ENCODE measurements around the gene FNDC3B. TPM values are rescaled to one million over a fixed set of nuclear protein-coding genes. Genes with fewer than 3 reads are reported as not detected.
"Not testable (repeated sequence)": the region's sequence is repeated elsewhere in the genome, so short reads cannot be mapped to it uniquely, and the experiment has no call there.

The FNDC3B gene
- total and polyA plus RNA-seq, 10 donors: 3.1 to 149 (median 103) TPM

DNA sequence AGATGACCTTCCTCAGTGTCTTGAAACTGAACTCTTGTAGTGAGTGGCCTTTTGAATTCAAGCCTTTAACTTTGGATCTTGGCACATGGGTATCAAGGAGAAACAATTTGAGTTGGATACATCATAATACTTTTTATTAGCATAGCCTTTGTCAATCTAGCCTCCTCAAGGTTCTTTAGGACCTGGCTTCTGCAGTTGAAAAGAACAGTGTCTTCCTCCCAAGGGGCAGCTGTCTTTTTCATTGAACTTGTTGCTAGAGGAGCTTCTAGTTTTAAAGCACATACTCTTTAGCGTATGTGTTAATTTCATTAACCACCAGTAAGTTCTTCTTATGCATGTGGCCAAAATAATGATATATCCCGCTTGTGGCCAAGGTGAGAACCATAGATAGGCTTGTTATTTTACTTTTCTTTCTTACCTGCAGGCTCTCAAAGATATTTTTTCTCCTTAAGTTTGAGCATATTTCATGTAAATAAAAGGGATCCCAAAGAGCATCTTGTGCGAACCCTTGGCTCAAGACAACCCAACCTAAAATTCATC is 325.7 kb downstream of the FNDC3B start:
- intact Hi-C loops (cut with DNase I; ENCODE audit: low total_unique reads): no loop called here
- Histone ChIP-seq H3K4me3 (no peak overlapping the region), H3K27me3 (replicated peaks in 1 of 7) (no peaks in the 10 kb centered on the region), H3K36me3 (peaks cover 0 to 89% (median 11%) of the 10 kb centered on the region in 6 donors), H3K27ac (no peak overlapping the region), H3K9me3 (peaks cover 0 to 5% (median 0%) of the 10 kb centered on the region in 8 donors), H3K4me1 (no peaks in the 10 kb centered on the region)
- no peak for DNase-seq
- 93 to 99% (median 98%) methylated on average over 3 of the region's 3 CpGs for WGBS, 5 donors
- TF ChIP-seq POLR2A (IDR thresholded peaks at IDR 0.05): no peak
- TF ChIP-seq, protein P1, sequence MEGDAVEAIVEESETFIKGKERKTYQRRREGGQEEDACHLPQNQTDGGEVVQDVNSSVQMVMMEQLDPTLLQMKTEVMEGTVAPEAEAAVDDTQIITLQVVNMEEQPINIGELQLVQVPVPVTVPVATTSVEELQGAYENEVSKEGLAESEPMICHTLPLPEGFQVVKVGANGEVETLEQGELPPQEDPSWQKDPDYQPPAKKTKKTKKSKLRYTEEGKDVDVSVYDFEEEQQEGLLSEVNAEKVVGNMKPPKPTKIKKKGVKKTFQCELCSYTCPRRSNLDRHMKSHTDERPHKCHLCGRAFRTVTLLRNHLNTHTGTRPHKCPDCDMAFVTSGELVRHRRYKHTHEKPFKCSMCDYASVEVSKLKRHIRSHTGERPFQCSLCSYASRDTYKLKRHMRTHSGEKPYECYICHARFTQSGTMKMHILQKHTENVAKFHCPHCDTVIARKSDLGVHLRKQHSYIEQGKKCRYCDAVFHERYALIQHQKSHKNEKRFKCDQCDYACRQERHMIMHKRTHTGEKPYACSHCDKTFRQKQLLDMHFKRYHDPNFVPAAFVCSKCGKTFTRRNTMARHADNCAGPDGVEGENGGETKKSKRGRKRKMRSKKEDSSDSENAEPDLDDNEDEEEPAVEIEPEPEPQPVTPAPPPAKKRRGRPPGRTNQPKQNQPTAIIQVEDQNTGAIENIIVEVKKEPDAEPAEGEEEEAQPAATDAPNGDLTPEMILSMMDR (IDR thresholded peaks at IDR 0.05 in 8 of 11, conservative IDR thresholded peaks at IDR 0.05 in 3 of 11): no peak
- no peak for TF ChIP-seq POLR2AphosphoS5 (IDR thresholded peaks at IDR 0.05)

GRCh38 chr3:172367205-172368105 is 328.1 kb downstream of the FNDC3B start:
- Histone ChIP-seq H3K9me3 (no peaks in the 10 kb centered on the region), H3K4me3 (no peak overlapping the region), H3K27ac (no peak overlapping the region), H3K36me3 (peaks cover 0 to 92% (median 11%) of the 10 kb centered on the region in 6 donors), H3K4me1 (no peaks in the 10 kb centered on the region), H3K27me3 (replicated peaks in 1 of 7) (no peaks in the 10 kb centered on the region)
- WGBS, 5 donors: 86 to 97% (median 92%) methylated on average over 9 of the region's 9 CpGs
- TF ChIP-seq POLR2A (IDR thresholded peaks at IDR 0.05): no peak
- no peak for TF ChIP-seq POLR2AphosphoS5 (IDR thresholded peaks at IDR 0.05)
- TF ChIP-seq, protein P1 (IDR thresholded peaks at IDR 0.05 in 8 of 11, conservative IDR thresholded peaks at IDR 0.05 in 3 of 11): no peak
- no peak for DNase-seq
- intact Hi-C loops (cut with DNase I; ENCODE audit: low total_unique reads): no loop called here

DNA sequence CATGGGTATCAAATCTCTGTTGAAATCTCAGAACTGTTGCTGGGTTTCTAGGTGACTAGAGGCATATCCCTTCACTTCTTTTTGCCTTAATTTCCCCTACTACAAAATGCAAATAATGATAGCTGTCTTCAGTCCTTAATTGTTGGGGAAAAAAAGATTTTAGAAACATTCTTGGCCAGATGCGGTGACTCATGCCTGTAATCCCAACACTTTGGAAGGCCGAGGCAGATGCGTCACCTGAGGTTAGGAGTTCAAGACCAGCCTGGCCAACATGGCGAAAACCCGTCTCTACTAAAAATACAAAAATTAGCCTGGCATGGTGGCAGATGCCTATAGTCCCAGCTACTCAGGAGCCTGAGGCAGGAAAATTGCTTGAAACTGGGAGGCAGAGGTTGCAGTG is 329.2 kb downstream of the FNDC3B start:
- H3K27me3 ChIP-seq (replicated peaks in 1 of 7); DNase-seq; H3K9me3 ChIP-seq; H3K27ac ChIP-seq; H3K4me1 ChIP-seq; intact Hi-C loops (cut with DNase I; ENCODE audit: low total_unique reads); H3K4me3 ChIP-seq: not testable (repeated sequence)
- H3K36me3 ChIP-seq: peaks cover 0 to 92% (median 4%) of the 10 kb centered on the region in 6 donors
- 94 to 99% (median 97%) methylated on average over 5 of the region's 5 CpGs for WGBS, 5 donors

DNA sequence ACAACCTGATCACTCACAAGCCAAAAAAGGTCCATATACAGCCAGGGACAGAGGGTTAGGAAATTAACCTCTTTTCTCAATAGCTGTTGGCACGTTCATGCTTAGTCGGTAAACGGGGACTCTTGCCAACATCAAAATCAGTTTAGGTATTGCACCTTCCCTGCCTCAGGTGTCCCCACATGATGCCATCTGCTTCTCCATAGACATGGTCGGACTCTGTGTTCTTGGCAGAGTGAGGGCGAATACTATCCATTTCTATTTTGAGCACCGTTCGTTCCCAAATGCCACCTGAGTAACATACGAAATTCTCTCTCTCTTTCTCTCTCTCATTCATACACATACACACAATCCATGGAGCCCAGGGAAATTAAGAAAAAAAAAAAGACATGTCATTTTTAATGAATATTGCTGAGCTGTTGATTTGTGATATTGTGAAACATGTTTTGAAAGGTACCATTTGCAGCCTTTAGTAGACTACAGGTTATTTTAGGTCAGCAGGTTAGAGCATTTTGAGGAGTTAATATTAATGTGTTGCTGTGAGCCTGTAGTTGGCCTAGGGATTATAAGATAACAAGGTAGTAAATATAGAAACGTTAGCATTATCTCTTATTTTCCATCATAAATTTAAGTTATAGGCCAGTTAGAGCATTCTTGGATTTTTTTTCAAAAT is 330.3 kb downstream of the FNDC3B start:
- H3K36me3 ChIP-seq: peaks cover 0 to 92% (median 7%) of the 10 kb centered on the region in 6 donors
- H3K27ac ChIP-seq: no peak overlapping the region
- TF ChIP-seq, protein P1 (IDR thresholded peaks at IDR 0.05 in 8 of 11, conservative IDR thresholded peaks at IDR 0.05 in 3 of 11): no peak
- TF ChIP-seq POLR2A (IDR thresholded peaks at IDR 0.05): no peak
- TF ChIP-seq POLR2AphosphoS5 (IDR thresholded peaks at IDR 0.05): no peak
- intact Hi-C loops (cut with DNase I; ENCODE audit: low total_unique reads): no loop called here
- no peak overlapping the region for H3K4me3 ChIP-seq
- WGBS, 5 donors: 92 to 96% (median 94%) methylated on average over 9 of the region's 9 CpGs
- no peak for DNase-seq
- no peaks in the 10 kb centered on the region for H3K27me3 ChIP-seq (replicated peaks in 1 of 7)
- no peaks in the 10 kb centered on the region for H3K9me3 ChIP-seq
- H3K4me1 ChIP-seq: no peaks in the 10 kb centered on the region
